ENCODE results near the gene NSMCE4A.

NSMCE4A gene

GRCh38 chr10:122012731-122013130, 37.7 kb upstream of the NSMCE4A start:
- no peak overlapping the region for H2BK15ac ChIP-seq (ENCODE audit: low read depth, poor library complexity, severe bottlenecking)
- H2AK5ac ChIP-seq (ENCODE audit: low read length, severe bottlenecking) = no peak overlapping the region
- H2BK5ac ChIP-seq (ENCODE audit: low read depth, low read length, poor library complexity, severe bottlenecking) = no peak overlapping the region
- H3K27me3 ChIP-seq (ENCODE audit: control insufficient read depth in 1 of 2, insufficient read depth in 1 of 2, low read length in 2 of 2) = peaks cover 0 to 16% of the 10 kb centered on the region in 2 experiments
- 91% methylated on average over 5 of the region's 5 CpGs for WGBS
- no peaks in the 10 kb centered on the region for H3K79me1 ChIP-seq (replicated peaks; ENCODE audit: low read length, poor library complexity, severe bottlenecking)
- no peak overlapping the region for H3K23ac ChIP-seq (ENCODE audit: low read length in 2 of 2)
- no peak overlapping the region for H3K14ac ChIP-seq (ENCODE audit: low read length in 2 of 2)
- H3K4me3 ChIP-seq (ENCODE audit: insufficient read depth in 1 of 2, low read depth in 1 of 2, low read length in 2 of 2) = no peak overlapping the region
- H4K91ac ChIP-seq (ENCODE audit: low read length) = no peak overlapping the region
- no peak overlapping the region for H3K4ac ChIP-seq (ENCODE audit: low read depth in 1 of 2, low read length in 2 of 2)
- no peak overlapping the region for H4K8ac ChIP-seq (ENCODE audit: low read length)
- H3K36me3 ChIP-seq (ENCODE audit: control insufficient read depth in 1 of 2, insufficient read depth in 2 of 2, low read depth in 1 of 2, low read length in 2 of 2) = no peaks in the 10 kb centered on the region
- H2AFZ ChIP-seq (ENCODE audit: low read depth, low read length) = no peak overlapping the region
- no peak for DNase-seq
- H3K4me2 ChIP-seq (ENCODE audit: low read length, poor library complexity, severe bottlenecking) = no peak overlapping the region
- H3K9ac ChIP-seq (ENCODE audit: low read length) = no peak overlapping the region
- H2BK120ac ChIP-seq (ENCODE audit: low read depth, low read length) = no peak overlapping the region
- H3K27ac ChIP-seq (ENCODE audit: low read length, poor library complexity, severe bottlenecking) = no peak overlapping the region
- H3K9me3 ChIP-seq (ENCODE audit: control insufficient read depth, low read length) = peaks cover 6% of the 10 kb centered on the region
- no peaks in the 10 kb centered on the region for H3K4me1 ChIP-seq (ENCODE audit: control insufficient read depth, insufficient read depth, low read depth, low read length)
- H3K18ac ChIP-seq (ENCODE audit: low read depth in 1 of 2, low read length in 2 of 2) = no peak overlapping the region
- no peak overlapping the region for H2BK12ac ChIP-seq (ENCODE audit: low read length in 2 of 2)

GRCh38 chr10:122010405-122011050, 35.5 kb upstream of the NSMCE4A start:
- Histone ChIP-seq H3K4me2 (ENCODE audit: low read length, poor library complexity, severe bottlenecking) (no peak overlapping the region), H2AFZ (ENCODE audit: low read depth, low read length) (no peak overlapping the region), H3K79me1 (replicated peaks; ENCODE audit: low read length, poor library complexity, severe bottlenecking) (no peaks in the 10 kb centered on the region), H3K14ac (ENCODE audit: low read length in 2 of 2) (no peak overlapping the region), H2BK120ac (ENCODE audit: low read depth, low read length) (no peak overlapping the region), H2BK15ac (ENCODE audit: low read depth, poor library complexity, severe bottlenecking) (no peak overlapping the region), H2BK12ac (ENCODE audit: low read length in 2 of 2) (no peak overlapping the region), H4K8ac (ENCODE audit: low read length) (no peak overlapping the region), H3K9me3 (ENCODE audit: control insufficient read depth, low read length) (peaks cover 6% of the 10 kb centered on the region), H3K27ac (ENCODE audit: low read length, poor library complexity, severe bottlenecking) (no peak overlapping the region), H4K91ac (ENCODE audit: low read length) (no peak overlapping the region), H2BK5ac (ENCODE audit: low read depth, low read length, poor library complexity, severe bottlenecking) (no peak overlapping the region), H2AK5ac (ENCODE audit: low read length, severe bottlenecking) (no peak overlapping the region), H3K23ac (ENCODE audit: low read length in 2 of 2) (no peak overlapping the region), H3K27me3 (ENCODE audit: control insufficient read depth in 1 of 2, insufficient read depth in 1 of 2, low read length in 2 of 2) (peaks cover 0 to 16% of the 10 kb centered on the region in 2 experiments), H3K4me1 (ENCODE audit: control insufficient read depth, insufficient read depth, low read depth, low read length) (no peaks in the 10 kb centered on the region), H3K18ac (ENCODE audit: low read depth in 1 of 2, low read length in 2 of 2) (no peak overlapping the region), H3K9ac (ENCODE audit: low read length) (no peak overlapping the region), H3K4ac (ENCODE audit: low read depth in 1 of 2, low read length in 2 of 2) (no peak overlapping the region), H3K36me3 (ENCODE audit: control insufficient read depth in 1 of 2, insufficient read depth in 2 of 2, low read depth in 1 of 2, low read length in 2 of 2) (no peaks in the 10 kb centered on the region), H3K4me3 (ENCODE audit: insufficient read depth in 1 of 2, low read depth in 1 of 2, low read length in 2 of 2) (no peak overlapping the region)
- 88% methylated on average over 4 of the region's 4 CpGs for WGBS
- no peak for DNase-seq

DNA sequence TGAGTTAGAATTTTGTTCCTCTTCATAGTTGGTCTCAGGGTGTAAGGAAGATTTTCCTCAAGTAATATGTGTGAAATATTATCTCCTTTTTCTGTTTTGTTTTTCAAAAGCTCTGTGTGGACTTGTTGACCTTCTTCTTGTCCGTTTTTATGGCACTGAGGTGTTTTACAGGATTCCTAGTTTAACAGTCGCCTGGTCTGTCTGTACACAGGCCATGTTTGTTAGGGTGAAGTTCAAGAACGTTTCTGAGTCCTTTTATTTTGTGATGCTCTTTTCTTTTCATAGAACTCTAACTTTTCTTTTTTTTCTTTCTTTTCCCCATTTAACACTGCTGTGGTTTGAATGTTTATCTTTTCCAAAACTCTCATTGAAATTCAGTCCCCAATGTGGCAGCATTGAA, 32.4 kb upstream of the NSMCE4A start:
- H3K23ac ChIP-seq (ENCODE audit: low read length in 2 of 2) = no peak overlapping the region
- no peaks in the 10 kb centered on the region for H3K36me3 ChIP-seq (ENCODE audit: control insufficient read depth in 1 of 2, insufficient read depth in 2 of 2, low read depth in 1 of 2, low read length in 2 of 2)
- no peak for DNase-seq
- H3K14ac ChIP-seq (ENCODE audit: low read length in 2 of 2) = no peak overlapping the region
- H2BK120ac ChIP-seq (ENCODE audit: low read depth, low read length) = no peak overlapping the region
- peaks cover 3% of the 10 kb centered on the region for H3K9me3 ChIP-seq (ENCODE audit: control insufficient read depth, low read length)
- no peak overlapping the region for H3K4ac ChIP-seq (ENCODE audit: low read depth in 1 of 2, low read length in 2 of 2)
- no peak overlapping the region for H3K4me2 ChIP-seq (ENCODE audit: low read length, poor library complexity, severe bottlenecking)
- no peaks in the 10 kb centered on the region for H3K4me1 ChIP-seq (ENCODE audit: control insufficient read depth, insufficient read depth, low read depth, low read length)
- no peak overlapping the region for H2BK5ac ChIP-seq (ENCODE audit: low read depth, low read length, poor library complexity, severe bottlenecking)
- no peak overlapping the region for H3K9ac ChIP-seq (ENCODE audit: low read length)
- no peaks in the 10 kb centered on the region for H3K79me1 ChIP-seq (replicated peaks; ENCODE audit: low read length, poor library complexity, severe bottlenecking)
- no peak overlapping the region for H4K8ac ChIP-seq (ENCODE audit: low read length)
- H2AFZ ChIP-seq (ENCODE audit: low read depth, low read length) = no peak overlapping the region
- no peak overlapping the region for H3K27ac ChIP-seq (ENCODE audit: low read length, poor library complexity, severe bottlenecking)
- H3K27me3 ChIP-seq (ENCODE audit: control insufficient read depth in 1 of 2, insufficient read depth in 1 of 2, low read length in 2 of 2) = no peaks in the 10 kb centered on the region
- H2BK12ac ChIP-seq (ENCODE audit: low read length in 2 of 2) = no peak overlapping the region
- no peak overlapping the region for H2AK5ac ChIP-seq (ENCODE audit: low read length, severe bottlenecking)
- no peak overlapping the region for H3K18ac ChIP-seq (ENCODE audit: low read depth in 1 of 2, low read length in 2 of 2)
- no peak overlapping the region for H4K91ac ChIP-seq (ENCODE audit: low read length)
- H2BK15ac ChIP-seq (ENCODE audit: low read depth, poor library complexity, severe bottlenecking) = no peak overlapping the region
- WGBS = 62% methylated on average over 2 of the region's 3 CpGs
- H3K4me3 ChIP-seq (ENCODE audit: insufficient read depth in 1 of 2, low read depth in 1 of 2, low read length in 2 of 2) = no peak overlapping the region

DNA sequence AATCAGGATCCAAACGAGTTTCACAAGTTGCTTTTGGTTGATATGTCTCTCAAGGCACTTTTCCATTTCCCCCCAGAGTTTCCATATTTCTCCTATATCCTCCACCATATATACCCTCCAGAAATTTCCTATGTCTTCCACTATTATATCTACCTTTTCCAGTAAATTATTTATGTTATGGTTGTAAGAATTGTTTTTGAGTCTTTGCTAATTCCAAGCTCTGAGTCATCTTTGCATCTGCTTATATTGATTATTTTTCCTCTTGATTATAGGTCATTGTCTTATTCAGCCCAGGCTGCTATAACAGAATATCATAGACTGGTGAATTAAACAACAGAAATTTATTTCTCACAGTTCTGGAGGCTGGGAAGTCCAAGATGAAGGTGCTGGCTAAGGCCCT, 26.7 kb upstream of the NSMCE4A start:
- Histone ChIP-seq H3K27ac (ENCODE audit: low read length, poor library complexity, severe bottlenecking) (no peak overlapping the region), H4K8ac (ENCODE audit: low read length) (no peak overlapping the region), H3K4me2 (ENCODE audit: low read length, poor library complexity, severe bottlenecking) (no peak overlapping the region), H3K9ac (ENCODE audit: low read length) (no peak overlapping the region), H2AFZ (ENCODE audit: low read depth, low read length) (no peak overlapping the region), H2BK12ac (ENCODE audit: low read length in 2 of 2) (no peak overlapping the region), H2BK15ac (ENCODE audit: low read depth, poor library complexity, severe bottlenecking) (no peak overlapping the region), H3K79me1 (replicated peaks; ENCODE audit: low read length, poor library complexity, severe bottlenecking) (no peaks in the 10 kb centered on the region), H3K18ac (ENCODE audit: low read depth in 1 of 2, low read length in 2 of 2) (no peak overlapping the region), H3K14ac (ENCODE audit: low read length in 2 of 2) (no peak overlapping the region), H3K4ac (ENCODE audit: low read depth in 1 of 2, low read length in 2 of 2) (no peak overlapping the region), H2BK5ac (ENCODE audit: low read depth, low read length, poor library complexity, severe bottlenecking) (no peak overlapping the region), H3K36me3 (ENCODE audit: control insufficient read depth in 1 of 2, insufficient read depth in 2 of 2, low read depth in 1 of 2, low read length in 2 of 2) (no peaks in the 10 kb centered on the region), H4K91ac (ENCODE audit: low read length) (no peak overlapping the region), H3K4me3 (ENCODE audit: insufficient read depth in 1 of 2, low read depth in 1 of 2, low read length in 2 of 2) (no peak overlapping the region), H3K4me1 (ENCODE audit: control insufficient read depth, insufficient read depth, low read depth, low read length) (no peaks in the 10 kb centered on the region), H3K27me3 (ENCODE audit: control insufficient read depth in 1 of 2, insufficient read depth in 1 of 2, low read length in 2 of 2) (peaks cover 4 to 6% of the 10 kb centered on the region in 2 experiments), H3K23ac (ENCODE audit: low read length in 2 of 2) (no peak overlapping the region), H2AK5ac (ENCODE audit: low read length, severe bottlenecking) (no peak overlapping the region), H2BK120ac (ENCODE audit: low read depth, low read length) (no peak overlapping the region), H3K9me3 (ENCODE audit: control insufficient read depth, low read length) (peaks cover 16% of the 10 kb centered on the region)
- no peak for DNase-seq
- WGBS = 18% methylated on average over 1 of the region's 1 CpG
